GM19467 (cell line): Measurements from ENCODE around the gene EVX1.

Experiments
- ATAC-seq: cut with Tn5 transposase; IDR thresholded peaks from one replicate; pipeline ENCODE4 v1.9.1; 2021; ENCODE audit warnings: mild to moderate bottlenecking, moderate library complexity; ENCODE audit not compliant: unreplicated experiment

EVX1 gene

DNA sequence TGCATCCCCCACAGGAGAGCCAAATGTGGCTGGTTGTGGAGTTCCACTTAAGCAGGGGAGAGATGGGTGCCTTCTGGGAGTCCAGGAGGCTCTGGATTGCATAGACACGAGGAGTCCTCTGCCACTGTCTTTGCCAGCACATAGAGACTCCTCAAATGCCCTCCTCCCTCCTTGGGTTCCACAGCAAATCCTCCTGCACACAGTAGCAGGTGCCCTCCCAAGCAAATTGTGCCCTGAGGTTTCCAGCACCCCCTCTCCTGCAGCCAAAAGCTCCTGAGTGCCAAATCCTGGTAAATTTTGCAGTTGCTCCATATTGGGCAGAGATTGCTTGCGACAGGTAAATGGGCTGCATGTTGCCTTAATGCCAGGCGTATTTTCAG, 5.8 kb downstream of the EVX1 start:
- ATAC-seq: no peak

DNA sequence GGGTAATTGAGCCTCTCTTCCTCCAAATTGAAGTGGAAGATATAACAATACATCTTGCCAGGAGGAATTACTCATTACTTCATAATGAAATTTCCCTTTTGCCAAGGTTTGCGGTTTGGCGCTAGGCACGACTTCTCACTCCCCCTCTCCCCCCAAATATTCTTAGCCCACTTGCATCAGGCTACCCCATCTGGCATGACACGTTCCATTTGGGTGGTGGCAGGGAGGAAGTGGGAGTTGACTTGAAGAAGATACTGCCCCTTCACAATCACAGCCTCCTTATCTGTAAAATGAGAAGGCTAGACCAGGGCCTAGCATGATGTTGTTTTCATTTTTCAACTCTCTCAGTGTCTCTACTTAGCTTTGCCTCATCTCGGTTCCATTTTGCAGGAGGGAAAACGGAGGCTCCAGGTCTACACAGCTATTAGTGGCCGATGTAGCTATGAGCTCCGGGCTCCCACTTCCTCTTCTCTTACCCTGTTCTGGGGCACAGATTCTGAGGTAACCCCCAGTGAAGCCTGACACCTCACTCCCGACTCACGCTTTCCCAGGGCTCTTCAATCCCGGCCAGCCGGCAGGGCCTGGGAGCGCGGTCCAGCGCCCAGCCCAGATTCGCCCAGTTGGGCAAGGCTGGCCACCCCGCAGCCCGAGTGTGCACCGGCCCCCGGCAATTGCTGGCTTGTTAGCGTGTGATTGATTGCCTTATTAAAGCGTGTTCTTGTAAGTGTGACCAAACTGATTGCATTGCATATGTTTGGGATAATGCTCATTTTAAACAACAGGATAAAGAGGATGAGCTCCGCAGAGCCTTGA, 6.5 kb downstream of the EVX1 start:
- no peak for ATAC-seq

DNA sequence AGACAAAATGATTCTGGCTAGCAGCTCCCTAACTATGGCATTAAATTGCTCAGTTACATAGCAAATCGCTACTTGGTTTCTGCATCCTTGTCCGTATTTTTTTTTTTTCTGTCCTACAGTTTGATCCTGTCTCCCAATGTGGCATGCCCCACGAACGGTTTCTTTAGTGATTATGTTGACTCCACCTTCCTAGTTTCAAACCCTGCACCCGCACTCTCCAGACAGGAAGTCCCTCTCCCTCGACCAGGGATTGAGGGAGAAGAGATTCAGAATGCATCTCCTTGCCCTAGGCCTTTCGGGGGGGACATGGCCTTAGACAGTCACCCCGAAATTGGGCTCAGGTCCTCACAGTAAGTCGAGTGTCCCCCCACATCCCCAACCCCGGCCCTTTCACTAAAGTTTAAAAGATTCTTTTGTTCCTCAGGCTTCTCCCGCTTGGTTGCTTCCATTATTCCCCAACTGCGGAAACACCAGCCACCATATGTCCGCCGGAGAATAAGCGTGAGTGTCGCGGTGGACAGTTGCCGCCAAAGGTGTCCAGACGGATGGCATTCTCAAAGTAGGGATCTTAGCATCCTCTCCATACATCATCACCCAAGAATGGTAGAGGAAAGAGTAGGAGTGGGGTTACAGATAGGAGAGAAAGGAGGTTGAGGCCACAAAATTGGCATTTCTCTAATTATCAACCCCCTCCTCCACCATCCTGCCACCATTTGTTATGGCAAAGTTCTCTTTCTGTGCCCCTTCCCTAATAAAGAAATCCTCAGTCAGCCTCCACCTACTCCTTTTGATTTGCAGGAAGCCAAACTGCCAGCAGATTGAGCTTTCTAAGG, 7.3 kb downstream of the EVX1 start:
- ATAC-seq: no peak

DNA sequence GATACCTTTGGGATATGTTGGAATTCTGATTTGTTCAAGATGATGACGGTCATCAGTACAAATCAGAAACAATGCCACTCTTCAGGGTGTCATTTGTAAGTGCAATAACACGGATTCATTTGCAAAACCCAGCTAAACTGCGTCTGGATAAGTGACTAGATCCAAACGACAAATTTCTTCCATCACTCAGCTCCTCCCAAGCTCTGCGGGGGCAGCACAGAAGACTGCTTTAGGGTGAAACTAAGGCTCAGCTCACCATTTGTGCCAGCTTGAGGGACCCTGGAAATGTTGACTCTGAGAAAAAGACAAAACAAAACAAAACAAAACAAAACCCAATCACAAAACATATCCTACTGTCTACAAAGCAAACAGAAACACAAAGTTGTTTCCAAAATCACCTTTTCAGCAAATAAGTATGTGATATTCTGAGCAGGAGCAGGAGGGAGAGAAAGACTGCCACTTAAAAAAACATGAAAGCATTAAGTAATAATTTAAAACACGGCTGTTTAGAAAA, 8.0 kb downstream of the EVX1 start:
- ATAC-seq: no peak

DNA sequence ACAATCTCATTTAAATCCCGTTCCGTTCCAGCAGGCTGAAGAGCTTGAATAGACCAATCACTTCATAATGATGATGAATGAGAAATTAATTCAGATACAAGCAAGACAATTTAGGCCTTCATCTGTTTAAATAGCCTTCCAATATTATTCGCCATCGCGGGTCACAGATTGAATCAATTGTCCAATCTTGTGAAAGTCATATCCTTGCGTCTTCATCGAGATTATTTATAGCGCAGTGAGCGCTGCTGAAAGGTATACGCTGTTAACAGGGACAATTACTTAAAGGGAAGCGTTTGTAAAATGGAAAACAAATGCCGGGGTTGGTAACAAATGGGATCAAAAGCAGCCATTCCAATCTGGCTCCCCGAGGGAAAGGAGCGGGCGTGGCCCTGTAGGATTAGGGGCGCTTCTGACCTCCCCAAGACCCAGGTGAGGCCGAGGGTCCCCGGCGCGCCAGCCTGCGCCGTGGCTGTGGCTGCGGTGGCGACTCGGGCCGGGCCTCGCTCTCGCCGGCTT, 8.6 kb downstream of the EVX1 start:
- no peak for ATAC-seq

DNA sequence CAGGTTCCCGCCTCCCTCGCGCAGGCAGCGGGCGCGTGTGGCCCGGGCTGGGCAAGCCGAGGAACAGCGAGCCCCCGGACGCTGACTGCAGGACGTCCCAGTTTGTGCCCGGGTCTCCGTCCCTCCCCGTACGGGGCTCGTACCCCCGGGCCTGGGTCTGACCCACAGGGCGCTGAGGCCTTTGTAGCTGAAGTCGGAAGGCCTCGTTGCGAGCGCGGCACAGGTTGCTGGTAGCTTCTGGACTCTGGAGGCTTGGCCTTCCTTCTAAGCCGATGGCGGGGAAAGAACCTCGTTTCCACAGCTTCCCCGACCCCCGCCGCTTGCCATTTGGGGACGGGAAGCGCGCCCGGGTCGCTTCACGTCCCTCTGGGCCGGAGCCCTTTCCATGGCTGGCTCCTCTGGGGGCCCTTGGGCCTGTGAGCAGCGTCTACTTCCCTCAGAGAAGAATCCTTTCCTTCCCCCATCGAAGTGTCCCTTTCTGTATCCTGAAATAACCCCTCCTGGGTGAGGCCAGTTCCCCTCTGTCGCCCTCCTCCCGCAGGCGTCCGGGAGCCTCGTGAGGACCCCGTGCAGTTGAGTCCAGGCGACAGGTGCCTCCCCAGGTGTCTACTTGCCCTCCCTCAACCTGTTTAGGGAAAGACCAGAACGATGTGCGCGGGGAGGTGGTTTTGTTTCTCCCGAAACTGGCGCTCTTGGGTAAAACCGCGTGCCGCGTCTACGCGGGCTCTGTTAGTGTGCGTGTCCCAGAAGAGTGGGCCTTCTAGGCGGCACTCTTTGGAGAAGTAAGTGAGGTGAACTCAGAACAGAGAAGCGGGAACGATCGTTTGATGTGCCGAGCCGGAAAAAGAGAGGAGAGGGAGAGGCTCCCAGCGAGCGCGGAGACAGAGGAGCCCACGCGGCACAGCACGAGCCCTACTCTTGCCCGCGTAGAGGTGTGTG, 9.3 kb downstream of the EVX1 start:
- ATAC-seq: no peak

DNA sequence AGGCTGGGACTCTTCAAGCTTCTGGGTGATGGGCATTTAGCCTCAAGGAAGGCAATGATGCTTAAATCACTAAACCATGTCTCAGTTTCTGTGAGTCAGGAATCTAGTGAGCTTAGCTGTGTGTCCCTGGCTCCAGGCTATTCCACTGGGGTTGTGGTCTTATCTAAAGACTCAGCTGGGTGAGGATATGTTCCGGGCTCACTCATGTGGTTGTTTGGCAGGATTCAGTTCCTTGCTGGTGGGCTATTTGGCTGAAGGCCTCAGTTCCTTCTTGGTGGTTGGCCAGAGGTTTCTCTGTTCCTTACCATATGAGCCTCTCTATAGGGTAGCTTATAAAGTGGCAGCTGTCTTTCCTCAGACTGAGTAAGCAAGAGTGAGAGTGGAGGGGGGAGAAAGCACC, 12.0 kb downstream of the EVX1 start:
- no peak for ATAC-seq

DNA sequence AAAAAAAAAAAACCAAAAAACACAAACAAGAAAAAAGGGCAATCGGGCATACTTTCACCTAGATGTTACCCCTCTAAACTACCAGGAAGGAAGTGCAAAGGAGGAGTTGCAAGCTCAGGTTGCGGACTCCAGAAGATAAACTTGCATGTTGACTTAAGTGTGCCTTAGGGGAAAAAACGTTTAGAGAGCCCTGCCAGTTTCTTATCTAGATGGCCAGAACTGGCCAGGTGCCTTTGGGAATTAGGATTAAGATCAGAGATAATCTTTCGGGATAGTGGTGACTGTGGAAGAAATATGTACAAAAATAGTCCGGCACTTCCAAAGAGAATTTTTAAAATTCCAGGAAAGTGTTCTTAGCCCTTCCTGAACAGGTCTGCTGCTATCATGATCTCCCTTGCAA, 17.6 kb downstream of the EVX1 start:
- no peak for ATAC-seq

DNA sequence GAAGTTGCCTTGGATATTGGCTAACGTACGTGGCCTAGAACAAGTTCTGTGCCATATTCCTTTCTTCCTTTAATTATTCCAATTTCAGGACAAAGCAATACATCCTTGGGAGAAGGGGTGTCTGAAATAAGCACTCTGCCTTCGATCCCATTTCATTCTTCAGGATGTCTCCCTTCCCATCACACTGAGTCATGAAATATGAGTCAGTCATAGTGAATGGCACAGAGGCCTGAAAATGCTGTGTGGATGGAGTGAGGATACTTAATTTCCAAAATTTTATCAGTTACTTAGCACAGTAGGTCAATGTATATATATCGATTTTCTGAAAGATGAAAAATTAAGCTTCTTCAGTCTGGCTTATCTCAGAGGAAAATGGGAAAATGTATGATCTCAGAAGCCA, 19.5 kb downstream of the EVX1 start:
- no peak for ATAC-seq

DNA sequence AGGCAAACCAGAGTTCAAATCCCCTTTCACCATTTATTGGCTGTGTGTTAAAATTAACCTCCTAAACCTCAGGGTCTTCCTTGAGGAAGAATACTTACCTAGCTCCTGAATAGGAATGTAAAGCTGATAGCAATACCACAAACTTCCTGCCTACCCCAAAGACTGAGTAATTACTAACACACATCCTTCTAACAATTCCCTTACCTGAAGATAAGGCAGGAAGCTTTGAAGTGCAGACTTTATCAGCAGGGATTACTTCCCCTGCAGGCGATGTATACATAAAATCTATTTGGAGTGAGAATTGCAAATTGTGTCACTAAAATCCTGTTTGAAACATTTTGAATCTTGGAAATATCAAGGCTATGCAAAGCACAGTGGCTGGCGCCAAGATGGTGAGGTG, 21.2 kb downstream of the EVX1 start:
- no peak for ATAC-seq

DNA sequence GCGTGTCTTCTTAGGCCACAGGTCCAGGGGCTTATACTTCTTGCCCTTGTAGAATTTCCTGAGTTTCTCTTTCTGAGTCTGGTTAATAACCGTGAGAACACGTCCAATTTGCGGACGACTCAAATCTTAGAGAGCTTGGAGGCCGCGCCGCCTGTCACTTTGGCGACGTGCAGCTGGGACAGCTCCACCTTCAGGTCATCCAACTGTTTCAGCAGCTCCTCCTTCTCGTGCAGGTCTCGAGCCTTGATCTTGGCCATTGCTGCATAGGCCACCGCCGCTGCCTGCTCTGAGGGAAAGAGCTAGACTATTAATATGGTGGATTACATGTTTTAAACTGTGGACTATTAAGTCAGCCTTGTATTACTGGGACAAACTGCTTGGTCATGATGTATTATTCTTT, 26.9 kb downstream of the EVX1 start:
- no peak for ATAC-seq

DNA sequence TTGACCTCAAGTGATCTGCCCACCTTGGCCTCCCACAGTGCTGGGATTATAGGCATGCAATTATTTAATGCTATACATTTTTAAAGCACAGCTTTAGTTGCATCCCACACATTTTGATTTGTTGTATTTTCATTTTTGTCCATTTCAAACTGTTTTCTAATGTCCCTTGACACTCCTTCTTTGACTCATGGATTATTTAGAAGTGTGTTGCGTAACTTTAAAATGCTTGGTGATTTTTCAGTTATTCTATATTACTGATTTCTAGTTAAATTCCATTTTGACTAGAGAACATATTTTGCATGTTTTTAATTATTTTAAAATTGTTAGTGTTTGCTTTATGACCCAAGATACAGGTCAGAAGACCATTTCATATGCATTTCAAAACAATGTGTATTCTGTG, 28.8 kb downstream of the EVX1 start:
- no peak for ATAC-seq

DNA sequence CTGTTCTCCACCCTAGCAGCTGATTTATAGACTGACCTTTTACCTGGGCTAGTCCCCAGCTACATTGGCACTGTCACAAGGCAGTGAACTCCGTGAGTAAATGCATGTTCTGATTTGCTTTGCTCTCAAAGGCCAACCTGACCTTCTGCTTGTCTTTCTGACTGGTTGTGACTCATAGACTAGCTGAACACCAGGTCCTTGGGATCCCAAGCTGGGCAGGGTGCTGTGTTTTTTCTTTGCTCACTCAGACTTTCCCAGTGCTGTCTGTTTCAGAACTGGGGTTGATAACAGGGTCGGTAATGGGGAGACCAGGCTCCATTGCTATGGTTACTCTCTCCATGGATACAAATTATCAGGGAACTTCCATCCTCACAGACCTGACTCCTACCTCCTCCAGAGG, 35.0 kb downstream of the EVX1 start:
- no peak for ATAC-seq

DNA sequence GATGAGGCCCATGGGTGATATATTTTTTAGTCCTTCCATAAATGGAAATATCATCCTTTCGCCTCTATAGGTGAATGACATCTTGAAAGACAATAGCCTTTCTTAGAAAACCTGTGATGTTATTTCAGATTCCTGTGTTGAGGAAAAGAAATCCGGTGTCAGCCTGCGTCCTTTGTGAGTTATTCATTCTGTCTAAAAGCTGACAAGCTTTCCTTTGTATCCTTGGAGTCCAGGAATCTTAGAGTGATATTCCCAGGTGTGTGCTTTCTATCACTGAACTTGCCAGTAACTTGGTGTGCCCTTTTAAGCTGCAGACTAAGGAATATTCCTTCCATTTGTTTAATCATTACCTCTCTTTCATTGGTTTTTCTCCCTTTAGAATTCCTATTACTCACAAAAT, 41.0 kb downstream of the EVX1 start:
- no peak for ATAC-seq

DNA sequence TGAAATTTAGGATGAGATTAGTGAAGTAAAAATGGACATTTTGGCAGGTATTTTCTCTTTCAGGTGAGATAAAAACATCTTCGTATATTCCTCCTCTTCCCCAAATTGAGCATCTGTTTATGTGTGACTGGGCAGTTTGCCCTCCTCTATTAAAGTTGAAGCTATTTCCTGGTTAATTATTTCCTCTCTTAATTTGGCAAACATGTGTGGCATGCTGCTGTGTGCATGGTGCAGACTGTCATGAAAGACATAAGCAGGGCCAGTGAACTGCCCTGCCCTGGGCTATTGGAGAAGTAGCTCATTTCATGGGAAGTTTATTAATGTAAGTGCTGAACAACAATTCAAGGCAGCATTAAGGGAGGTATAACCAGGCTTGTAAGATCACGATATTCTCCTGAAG, 52.6 kb downstream of the EVX1 start:
- ATAC-seq: no peak

DNA sequence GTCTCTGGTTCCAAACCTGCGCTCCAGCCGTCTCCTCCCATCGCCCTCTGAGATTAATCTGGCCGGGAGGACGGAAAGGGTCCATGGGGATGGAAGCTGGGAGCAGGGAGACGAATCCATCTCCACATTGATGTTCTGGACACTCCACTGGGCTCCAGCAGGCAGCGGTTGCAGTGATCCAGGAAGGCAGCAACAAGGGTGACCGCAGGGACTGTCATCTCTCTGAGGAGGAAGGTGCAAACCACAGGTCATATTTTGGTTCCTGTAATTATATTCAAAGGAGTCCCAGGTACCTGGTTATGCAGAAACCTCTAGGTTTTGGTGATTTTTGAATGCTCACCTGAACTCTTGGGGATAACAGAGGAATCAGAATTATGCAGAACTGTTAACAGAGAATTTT, 54.8 kb downstream of the EVX1 start:
- no peak for ATAC-seq
